H9 (cell line): ENCODE results near the gene PPIL3. TPM values are rescaled to one million over a fixed set of nuclear protein-coding genes. Genes with fewer than 3 reads are reported as not detected.

Experiments used
- DNase-seq: peaks from one replicate; pipeline ENCODE4 v3.0.0-alpha.2; 2017
- H2AFZ ChIP-seq: one replicate; pipeline ENCODE4 v1.6.1; 2013; ENCODE audit warnings: mild to moderate bottlenecking, low read length, control low read depth, moderate library complexity
- H2AK5ac ChIP-seq: 2 replicates; pipeline ENCODE4 v1.6.1; 2013; ENCODE audit warnings: low read length, control low read depth, mixed read lengths; ENCODE audit not compliant: insufficient read length
- H2BK120ac ChIP-seq: one replicate; pipeline ENCODE4 v1.6.1; 2013; ENCODE audit warnings: low read depth, mild to moderate bottlenecking, low read length, control low read depth, inconsistent platforms; ENCODE audit not compliant: poor library complexity, severe bottlenecking
- H2BK12ac ChIP-seq: 2 replicates; pipeline ENCODE4 v1.6.1; 2013; ENCODE audit warnings: low read length, control low read depth, mixed read lengths, low read depth; ENCODE audit not compliant: insufficient read length
- H2BK15ac ChIP-seq: 2 replicates; pipeline ENCODE4 v1.6.1; 2013; ENCODE audit warnings: low read depth, low read length, control low read depth
- H2BK20ac ChIP-seq: one replicate; pipeline ENCODE4 v1.6.1; 2013; ENCODE audit warnings: low read depth, mild to moderate bottlenecking, low read length, control low read depth, inconsistent platforms; ENCODE audit not compliant: poor library complexity, severe bottlenecking
- H2BK5ac ChIP-seq: 2 replicates; pipeline ENCODE4 v1.6.1; 2013; ENCODE audit warnings: low read length, control low read depth, mixed read lengths; ENCODE audit not compliant: insufficient read length
- H3K14ac ChIP-seq: 2 replicates; pipeline ENCODE4 v1.6.1; 2013; ENCODE audit warnings: low read length, control low read depth; ENCODE audit not compliant: insufficient read depth
- H3K18ac ChIP-seq: 2 replicates; pipeline ENCODE4 v1.6.1; 2013; ENCODE audit warnings: low read depth, mild to moderate bottlenecking, mixed read lengths, low read length, control low read depth; ENCODE audit not compliant: insufficient read length
- H3K23ac ChIP-seq: 2 replicates; pipeline ENCODE4 v1.6.1; 2013; ENCODE audit warnings: low read length, control low read depth, mixed read lengths, low read depth; ENCODE audit not compliant: insufficient read length
- H3K23me2 ChIP-seq: 2 replicates; pipeline ENCODE4 v1.6.1; 2013; ENCODE audit warnings: low read depth, mild to moderate bottlenecking, mixed read lengths, low read length, control low read depth; ENCODE audit not compliant: insufficient read length, poor library complexity, severe bottlenecking
- H3K27ac ChIP-seq: 2 replicates; pipeline ENCODE4 v1.5.1; 2013; ENCODE audit warnings: low read length, control low read depth, mixed read lengths, low read depth; ENCODE audit not compliant: insufficient read length
- H3K27me3 ChIP-seq: 2 replicates; pipeline ENCODE4 v1.6.1; 2013; ENCODE audit warnings: low read length, control low read depth, inconsistent platforms; ENCODE audit not compliant: insufficient read depth
- H3K4ac ChIP-seq: 2 replicates; pipeline ENCODE4 v1.6.1; 2013; ENCODE audit warnings: low read depth, mild to moderate bottlenecking, control low read depth, inconsistent platforms, low read length, moderate library complexity
- H3K4me1 ChIP-seq: 2 replicates; pipeline ENCODE4 v1.6.1; 2013; ENCODE audit warnings: low read length, control low read depth, inconsistent platforms; ENCODE audit not compliant: insufficient read depth
- H3K4me2 ChIP-seq: 2 replicates; pipeline ENCODE4 v1.6.1; 2013; ENCODE audit warnings: low read length, control low read depth, mixed read lengths; ENCODE audit not compliant: insufficient read length, insufficient read depth
- H3K56ac ChIP-seq: 2 replicates; pipeline ENCODE4 v1.6.1; 2013; ENCODE audit warnings: low read depth, mild to moderate bottlenecking, mixed read lengths, low read length, control low read depth; ENCODE audit not compliant: insufficient read length
- H3K79me1 ChIP-seq: 2 replicates; pipeline ENCODE4 v1.6.1; 2013; ENCODE audit warnings: low read depth, mild to moderate bottlenecking, moderate library complexity, low read length, control low read depth, inconsistent platforms; ENCODE audit not compliant: insufficient read depth, poor library complexity, severe bottlenecking
- H3K79me2 ChIP-seq: 2 replicates; pipeline ENCODE4 v1.6.1; 2013; ENCODE audit warnings: low read length, control low read depth, inconsistent platforms; ENCODE audit not compliant: insufficient read depth
- H3K9ac ChIP-seq: 2 replicates; pipeline ENCODE4 v1.6.1; 2013; ENCODE audit warnings: low read length, control low read depth, mixed read lengths; ENCODE audit not compliant: insufficient read length; ENCODE audit errors: extremely low read depth
- H3K9me3 ChIP-seq: one replicate; pipeline ENCODE4 v1.6.1; 2013; ENCODE audit warnings: low read depth, low read length, inconsistent platforms; ENCODE audit not compliant: control insufficient read depth
- H3T11ph ChIP-seq: one replicate; pipeline ENCODE4 v1.6.1; 2013; ENCODE audit warnings: mild to moderate bottlenecking, low read length, control low read depth, inconsistent platforms
- H4K20me1 ChIP-seq: one replicate; pipeline ENCODE4 v1.6.1; 2013; ENCODE audit not compliant: control insufficient read depth, insufficient read length, insufficient read depth
- H4K5ac ChIP-seq: 2 replicates; pipeline ENCODE4 v1.6.1; 2013; ENCODE audit warnings: low read depth, mild to moderate bottlenecking, mixed read lengths, low read length, control low read depth; ENCODE audit not compliant: insufficient read length
- H4K8ac ChIP-seq: replicated peaks from 2 replicates; pipeline ENCODE4 v1.6.1; 2013; ENCODE audit warnings: low read length, control low read depth, mixed read lengths, low read depth; ENCODE audit not compliant: insufficient read length
- H4K91ac ChIP-seq: 2 replicates; pipeline ENCODE4 v1.6.1; 2013; ENCODE audit warnings: low read depth, mild to moderate bottlenecking, moderate library complexity, mixed read lengths, low read length, control low read depth; ENCODE audit not compliant: insufficient read length
- H3K27ac Mint-ChIP-seq, 3 experiments: 2 replicates in 2 of 3; 3 replicates in 1 of 3; pipeline ENCODE4 v1.8.0; 2020 to 2021; ENCODE audit warnings: mixed read lengths in 3 of 3, mild to moderate bottlenecking in 1 of 3, moderate library complexity in 1 of 3
- H3K27me3 Mint-ChIP-seq: 2 replicates; pipeline ENCODE4 v1.8.0; 2021; ENCODE audit warnings: low read depth, mild to moderate bottlenecking, moderate library complexity, mixed read lengths
- H3K36me3 Mint-ChIP-seq, 3 experiments: 2 replicates in 2 of 3; 3 replicates in 1 of 3; pipeline ENCODE4 v1.8.0; 2020 to 2021; ENCODE audit warnings: low read depth in 3 of 3, mixed read lengths in 3 of 3; ENCODE audit not compliant: insufficient read depth in 1 of 3
- H3K4me1 Mint-ChIP-seq, 2 experiments: 2 replicates each; pipeline ENCODE4 v1.8.0; 2020; ENCODE audit warnings: mixed read lengths in 2 of 2
- H3K4me3 Mint-ChIP-seq, 2 experiments: 2 replicates in 1 of 2; 3 replicates in 1 of 2; pipeline ENCODE4 v1.8.0; 2020 to 2021; ENCODE audit warnings: mild to moderate bottlenecking in 2 of 2, mixed read lengths in 2 of 2, moderate library complexity in 1 of 2
- H3K9me3 Mint-ChIP-seq, 2 experiments: 2 replicates in 1 of 2; 3 replicates in 1 of 2; pipeline ENCODE4 v1.8.0; 2020; ENCODE audit warnings: mild to moderate bottlenecking in 2 of 2, mixed read lengths in 2 of 2, moderate library complexity in 1 of 2
- WGBS: extraction: QIAGEN DNeasy Blood & Tissue Kit; methylation state at CpG from one replicate; pipeline ENCODE4 v1.1.7; 2013; ENCODE audit warnings: missing lambda C conversion rate, low lambda C conversion rate, mixed read lengths; ENCODE audit not compliant: insufficient read length; ENCODE audit errors: extremely low coverage; 5-methylcytosine and 5-hydroxymethylcytosine counted together
- total RNA-seq: library from RNA; stranded (reverse); gene quantifications from 2 replicates; pipeline ENCODE4 v1.2.1, GENCODE V29; 2021
- TF ChIP-seq, protein P1 (sequence below): fragments of 200-600 bp; sonication (generic); conservative IDR thresholded peaks from 3 replicates; pipeline ENCODE4 v1.8.0; 2021; ENCODE audit warnings: antibody characterized with exemption, mild to moderate bottlenecking

Gene PPIL3
- total RNA-seq, 1 experiment from 2014 or later = 63.4 TPM

- Histone ChIP-seq H3K9ac (no peak overlapping the region), H4K91ac (no peak overlapping the region), H2AK5ac (no peak overlapping the region), H2BK5ac (no peak overlapping the region), H3K23me2 (no peaks in the 10 kb centered on the region), H3K4me1 (no peaks in the 10 kb centered on the region), H3K27ac (no peak overlapping the region), H3K18ac (no peak overlapping the region), H4K20me1 (no peaks in the 10 kb centered on the region), H3K79me2 (no peaks in the 10 kb centered on the region), H3K27me3 (no peaks in the 10 kb centered on the region), H2BK20ac (no peak overlapping the region), H3K79me1 (no peaks in the 10 kb centered on the region), H4K5ac (no peak overlapping the region), H3K14ac (no peak overlapping the region), H3K4ac (no peak overlapping the region), H3K23ac (no peak overlapping the region), H2BK12ac (no peak overlapping the region), H3K4me2 (no peak overlapping the region), H2BK120ac (no peak overlapping the region), H3K9me3 (no peaks in the 10 kb centered on the region), H2BK15ac (no peak overlapping the region), H2AFZ (no peak overlapping the region), H4K8ac (no peak overlapping the region), H3T11ph (no peak overlapping the region), H3K56ac (no peak overlapping the region)
- peak overlapping the region in 2 of 3 experiments; percentile 3 to 65; a peak in 2 of 7 replicates for H3K27ac Mint-ChIP-seq
- TF ChIP-seq, protein P1, sequence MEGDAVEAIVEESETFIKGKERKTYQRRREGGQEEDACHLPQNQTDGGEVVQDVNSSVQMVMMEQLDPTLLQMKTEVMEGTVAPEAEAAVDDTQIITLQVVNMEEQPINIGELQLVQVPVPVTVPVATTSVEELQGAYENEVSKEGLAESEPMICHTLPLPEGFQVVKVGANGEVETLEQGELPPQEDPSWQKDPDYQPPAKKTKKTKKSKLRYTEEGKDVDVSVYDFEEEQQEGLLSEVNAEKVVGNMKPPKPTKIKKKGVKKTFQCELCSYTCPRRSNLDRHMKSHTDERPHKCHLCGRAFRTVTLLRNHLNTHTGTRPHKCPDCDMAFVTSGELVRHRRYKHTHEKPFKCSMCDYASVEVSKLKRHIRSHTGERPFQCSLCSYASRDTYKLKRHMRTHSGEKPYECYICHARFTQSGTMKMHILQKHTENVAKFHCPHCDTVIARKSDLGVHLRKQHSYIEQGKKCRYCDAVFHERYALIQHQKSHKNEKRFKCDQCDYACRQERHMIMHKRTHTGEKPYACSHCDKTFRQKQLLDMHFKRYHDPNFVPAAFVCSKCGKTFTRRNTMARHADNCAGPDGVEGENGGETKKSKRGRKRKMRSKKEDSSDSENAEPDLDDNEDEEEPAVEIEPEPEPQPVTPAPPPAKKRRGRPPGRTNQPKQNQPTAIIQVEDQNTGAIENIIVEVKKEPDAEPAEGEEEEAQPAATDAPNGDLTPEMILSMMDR = no peak
- H3K4me1 Mint-ChIP-seq = no peaks in the 10 kb centered on the region
- H3K4me3 Mint-ChIP-seq = no peak overlapping the region
- peaks cover 43 to 69% (median 58%) of the 10 kb centered on the region in 3 experiments; a peak in 6 of 7 replicates for H3K36me3 Mint-ChIP-seq
- WGBS = no CpG with 5 or more reads among the region's 2 CpGs
- no peaks in the 10 kb centered on the region; the same call in 1 of the 2 replicates for H3K27me3 Mint-ChIP-seq
- no peaks in the 10 kb centered on the region for H3K9me3 Mint-ChIP-seq
- DNase-seq = no peak
These were observed 36.3 kb downstream of the PPIL3 start for GRCh38 chr2:200852605-200853004.
